B cell (primary cell): ENCODE data around the gene TOLLIP. TPM values are rescaled to one million over a fixed set of nuclear protein-coding genes. Genes with fewer than 3 reads are reported as not detected.

Experiments
- ATAC-seq: fragments of 200-7000 bp; cut with Tn5 transposase; one replicate; pipeline ENCODE4 v1.10.0; 2021; ENCODE audit warnings: low read depth, mild to moderate bottlenecking, moderate number of reproducible peaks, moderate library complexity
- CTCF ChIA-PET: fragments of 350-600 bp; sonication (Branson Sonifier 250); formaldehyde crosslinking; loops from one replicate; lab custom pipeline; 2021; ENCODE audit warnings: antibody characterized with exemption, inconsistent platforms; lab: Charles Lee
- POLR2A ChIA-PET: fragments of 350-600 bp; sonication (Branson Sonifier 250); formaldehyde crosslinking; loops from one replicate; lab custom pipeline; 2021; ENCODE audit warnings: antibody characterized with exemption; lab: Charles Lee
- DNase-seq: peaks from one replicate; pipeline ENCODE4 v3.0.0; 2013
- H2AFZ ChIP-seq: 2 replicates; pipeline ENCODE4 v1.6.1; 2012; ENCODE audit warnings: mild to moderate bottlenecking, low read depth, low read length; ENCODE audit not compliant: insufficient read depth, poor library complexity, severe bottlenecking
- H3K27ac ChIP-seq, 2 donors: 1 replicate in 1 of 2; 2 replicates in 1 of 2; pipeline ENCODE4 v1.5.1; 2012 to 2013; ENCODE audit warnings: low read length in 2 of 2, mild to moderate bottlenecking in 2 of 2, moderate library complexity in 1 of 2
- H3K27me3 ChIP-seq, 4 experiments: fragments of 200-600 bp in 1 of 4; sonication (generic) in 1 of 4; replicated peaks in 1 of 4; 1 replicate in 2 of 4; 2 replicates in 2 of 4; pipeline versions ENCODE4 v1.6.1 to v1.7.0; 2013 to 2016; ENCODE audit warnings: low read length in 3 of 4, mild to moderate bottlenecking in 2 of 4, mixed read lengths in 1 of 4, moderate library complexity in 1 of 4; ENCODE audit not compliant: insufficient read depth in 4 of 4, control insufficient read depth in 3 of 4; ENCODE audit errors: control extremely low read depth in 1 of 4
- H3K36me3 ChIP-seq, 2 experiments: replicated peaks in 1 of 2; 1 replicate in 1 of 2; 2 replicates in 1 of 2; pipeline versions ENCODE4 v1.6.1 to v1.7.1; 2013; ENCODE audit warnings: low read length in 1 of 2; ENCODE audit not compliant: insufficient read depth in 2 of 2, control insufficient read depth in 1 of 2; ENCODE audit errors: control extremely low read depth in 1 of 2, extremely low read depth in 1 of 2
- H3K4me1 ChIP-seq, 2 donors: fragments of 200-600 bp in 1 of 2; sonication (generic) in 1 of 2; 1 replicate in 1 of 2; 2 replicates in 1 of 2; pipeline versions ENCODE4 v1.5.1 to v1.6.1; 2013 to 2017; ENCODE audit warnings: low read length in 2 of 2; ENCODE audit not compliant: control insufficient read depth in 2 of 2, insufficient read depth in 2 of 2
- H3K4me2 ChIP-seq: replicated peaks from 2 replicates; pipeline ENCODE3; 2012; ENCODE audit warnings: mild to moderate bottlenecking, low read depth, low read length; ENCODE audit not compliant: poor library complexity, severe bottlenecking
- H3K4me3 ChIP-seq, 5 experiments: fragments of 200-600 bp in 1 of 5; sonication (generic) in 1 of 5; 1 replicate in 3 of 5; 2 replicates in 2 of 5; pipeline versions ENCODE4 v1.5.1 to v1.7.0; 2011 to 2016; ENCODE audit warnings: low read length in 4 of 5, mild to moderate bottlenecking in 4 of 5, low read depth in 2 of 5, control low read depth in 1 of 5, moderate library complexity in 1 of 5; ENCODE audit not compliant: insufficient read depth in 1 of 5; ENCODE audit errors: control extremely low read depth in 1 of 5, extremely low read depth in 1 of 5
- H3K79me2 ChIP-seq: fragments of 200-600 bp; sonication (generic); one replicate; pipeline ENCODE4 v1.6.0; 2016; ENCODE audit warnings: low read length; ENCODE audit not compliant: control insufficient read depth, insufficient read depth
- H3K9ac ChIP-seq: fragments of 200-600 bp; sonication (generic); 2 replicates; pipeline ENCODE4 v1.6.1; 2017; ENCODE audit warnings: mild to moderate bottlenecking, low read length, moderate library complexity
- H3K9me3 ChIP-seq, 3 donors: one replicate each; pipeline versions ENCODE4 v1.6.1 to v1.7.1; 2013; ENCODE audit warnings: low read length in 2 of 3; ENCODE audit not compliant: control insufficient read depth in 2 of 3, insufficient read depth in 1 of 3; ENCODE audit errors: control extremely low read depth in 1 of 3
- H4K20me1 ChIP-seq: 2 replicates; pipeline ENCODE4 v1.6.0; 2012; ENCODE audit warnings: mild to moderate bottlenecking, low read length; ENCODE audit not compliant: insufficient read depth, control insufficient read depth, poor library complexity, severe bottlenecking
- H3K27ac Mint-ChIP-seq: one replicate; pipeline ENCODE4 v1.8.0; 2021; ENCODE audit warnings: mixed read lengths
- H3K27me3 Mint-ChIP-seq: one replicate; pipeline ENCODE4 v1.8.0; 2021; ENCODE audit warnings: mixed read lengths
- H3K4me1 Mint-ChIP-seq: one replicate; pipeline ENCODE4 v1.8.0; 2021; ENCODE audit warnings: mixed read lengths
- H3K4me3 Mint-ChIP-seq: one replicate; pipeline ENCODE4 v1.8.0; 2021; ENCODE audit warnings: mixed read lengths
- H3K9me3 Mint-ChIP-seq: one replicate; pipeline ENCODE4 v1.8.0; 2022; ENCODE audit warnings: mixed read lengths; ENCODE audit not compliant: insufficient read depth
- CTCF ChIP-seq: fragments of 200-600 bp; IDR thresholded peaks from one replicate; pipeline ENCODE4 v1.8.0; 2022; ENCODE audit warnings: antibody characterized with exemption, mild to moderate bottlenecking
- EZH2 ChIP-seq: IDR thresholded peaks from 2 replicates; pipeline ENCODE4 v1.6.1; 2012; ENCODE audit warnings: borderline replicate concordance, low read depth, mild to moderate bottlenecking, moderate library complexity, low read length; ENCODE audit not compliant: insufficient read depth, poor library complexity, severe bottlenecking
- WGBS: methylation state at CpG from one replicate; pipeline ENCODE4 v1.1.5; 2013; ENCODE audit warnings: missing lambda C conversion rate; ENCODE audit not compliant: insufficient coverage; 5-methylcytosine and 5-hydroxymethylcytosine counted together
- intact Hi-C: fragments of 100-400 bp; cut with micrococcal nuclease; formaldehyde crosslinking; loops from one replicate; pipeline ENCODE4 v1.10.0; 2022
- polyA plus RNA-seq: library from polyadenylated mRNA; depleted of rRNA; stranded (reverse); fragments of >200 nt; gene quantifications from 2 replicates; pipeline ENCODE4 v1.2.3, GENCODE V29; 2012
- total RNA-seq, 2 donors: library from RNA; stranded (reverse); fragments of 120-200 nt in 1 of 2; gene quantifications; 1 replicate in 1 of 2; 2 replicates in 1 of 2; pipeline versions ENCODE4 v1.2.3 to v1.2.4, GENCODE V29; 2013 to 2022

The TOLLIP gene
- total and polyA plus RNA-seq, 2 donors (not counting 1 experiment from before 2014, with no cell fraction given) = 34.7 to 52.5 TPM

GRCh38 chr11:1281326-1281973, 28.0 kb downstream of the TOLLIP start:
- H3K4me3 Mint-ChIP-seq = no peak overlapping the region
- DNase-seq = no peak
- POLR2A ChIA-PET = no interaction called here
- Histone ChIP-seq H3K9ac (no peak overlapping the region), H3K4me3 (no peak overlapping the region), H3K27ac (no peak overlapping the region), H3K4me1 (no peaks in the 10 kb centered on the region), H2AFZ (no peak overlapping the region), H4K20me1 (peaks cover 17% of the 10 kb centered on the region), H3K79me2 (no peaks in the 10 kb centered on the region), H3K9me3 (no peaks in the 10 kb centered on the region), H3K27me3 (no peaks in the 10 kb centered on the region), H3K36me3 (peaks cover 0 to 43% of the 10 kb centered on the region in 2 experiments), H3K4me2 (no peak overlapping the region)
- no peak for ATAC-seq
- no peaks in the 10 kb centered on the region for H3K4me1 Mint-ChIP-seq
- no peak overlapping the region for H3K27ac Mint-ChIP-seq
- intact Hi-C loops = no loop called here
- CTCF ChIA-PET = no interaction called here
- no peaks in the 10 kb centered on the region for H3K9me3 Mint-ChIP-seq
- TF ChIP-seq CTCF (no peak), EZH2 (no peak)
- 95% methylated on average over 31 of the region's 33 CpGs for WGBS
- no peaks in the 10 kb centered on the region for H3K27me3 Mint-ChIP-seq

DNA sequence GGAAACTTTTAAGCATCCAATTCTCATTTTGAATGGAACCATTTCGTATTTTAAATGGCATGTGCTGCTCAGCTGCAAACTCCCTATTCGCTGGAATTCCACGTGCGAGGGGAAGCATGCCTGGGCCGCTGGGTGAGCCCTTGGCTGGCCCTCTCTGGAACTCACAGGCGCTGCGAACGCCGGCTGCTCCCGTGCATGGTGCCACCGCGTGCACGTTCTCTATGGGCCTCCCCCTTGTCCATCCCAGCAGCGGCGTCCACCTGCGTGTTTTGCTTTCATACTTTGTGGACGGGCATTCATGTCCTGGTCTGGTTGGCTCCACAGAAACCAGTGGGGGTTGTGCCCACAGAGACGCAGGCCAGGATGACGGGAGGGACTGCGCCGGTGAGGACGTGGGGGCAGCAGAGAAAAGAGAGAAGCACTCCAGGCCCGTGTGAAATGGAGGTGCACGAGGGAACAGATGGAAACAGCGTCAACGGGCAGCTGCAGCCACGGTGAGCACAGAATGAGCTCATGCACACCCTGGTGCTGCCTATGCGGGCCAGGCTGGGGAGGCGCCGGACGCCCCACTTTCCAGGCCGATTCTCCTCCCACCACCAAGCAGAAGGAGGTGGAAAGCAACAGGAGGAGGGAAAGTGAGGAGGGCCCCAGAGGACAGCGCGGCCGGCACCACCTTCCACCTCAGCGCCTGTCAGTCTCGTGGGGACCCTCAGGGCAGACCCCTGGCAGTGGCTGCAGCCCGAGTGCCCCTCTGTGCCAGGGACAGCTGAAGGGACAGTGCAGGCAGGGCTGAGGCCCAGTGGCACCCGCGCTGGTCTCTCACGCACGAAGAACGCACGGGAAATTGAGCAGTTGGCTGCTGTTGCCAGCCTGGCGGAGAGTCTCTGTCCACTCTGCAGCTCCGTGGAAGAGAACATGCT, 29.1 kb downstream of the TOLLIP start:
- H4K20me1 ChIP-seq = peaks cover 17% of the 10 kb centered on the region
- H3K27ac Mint-ChIP-seq = no peak overlapping the region
- H3K27me3 ChIP-seq = no peaks in the 10 kb centered on the region
- no peaks in the 10 kb centered on the region for H3K4me1 ChIP-seq
- peaks cover 0 to 41% of the 10 kb centered on the region in 2 experiments for H3K36me3 ChIP-seq
- H3K27ac ChIP-seq = no peak overlapping the region
- DNase-seq = no peak
- ChIA-PET CTCF (no interaction called here), POLR2A (no interaction called here)
- TF ChIP-seq CTCF = no peak
- no peak for TF ChIP-seq EZH2
- H3K79me2 ChIP-seq = no peaks in the 10 kb centered on the region
- no peak overlapping the region for H3K4me3 ChIP-seq
- H2AFZ ChIP-seq = no peak overlapping the region
- 97% methylated on average over 41 of the region's 46 CpGs for WGBS
- no peaks in the 10 kb centered on the region for H3K4me1 Mint-ChIP-seq
- no peak overlapping the region for H3K9ac ChIP-seq
- H3K9me3 Mint-ChIP-seq = no peaks in the 10 kb centered on the region
- H3K4me2 ChIP-seq = no peak overlapping the region
- no peaks in the 10 kb centered on the region for H3K9me3 ChIP-seq
- H3K27me3 Mint-ChIP-seq = no peaks in the 10 kb centered on the region
- no peak overlapping the region for H3K4me3 Mint-ChIP-seq
- intact Hi-C loops = no loop called here
- ATAC-seq = no peak
